ENCODE measurements around the gene ATP8A2.

- no peak for TF ChIP-seq POLR2AphosphoS5 (IDR thresholded peaks at IDR 0.05)
- no peak for TF ChIP-seq CTCF (IDR thresholded peaks at IDR 0.05)
- no peak for TF ChIP-seq POLR2A (IDR thresholded peaks at IDR 0.05; ENCODE audit: low read depth)
Measured at GRCh38 chr13:25899464-25899863, 527.7 kb downstream of the ATP8A2 start.
